K562 (cell line): ENCODE results near the gene TRIM47. TPM values are rescaled to one million over a fixed set of nuclear protein-coding genes. Genes with fewer than 3 reads are reported as not detected.

ENCODE experiments used
- ADNP ChIP-seq: fragments of 200-800 bp; sonication (Bioruptor generic); IDR thresholded peaks from 2 replicates; pipeline ENCODE4 v1.6.1; 2016; ENCODE audit warnings: missing genetic modification characterization, missing compliant biosample characterization
- CCNT2 ChIP-seq: IDR thresholded peaks from 2 replicates; pipeline ENCODE4 v1.6.1; 2011; ENCODE audit warnings: borderline replicate concordance, low read depth, mild to moderate bottlenecking, moderate library complexity, mixed read lengths, low read length; ENCODE audit not compliant: insufficient read length; ENCODE audit errors: extremely low read depth
- HNRNPL ChIP-seq: fragments of 200-400 bp; formaldehyde crosslinking; IDR thresholded peaks from 2 replicates; pipeline ENCODE4 v1.6.1; 2017; ENCODE audit warnings: low read depth, mild to moderate bottlenecking, low read length
- KLF1 ChIP-seq: fragments of 450-650 bp; IDR thresholded peaks from 2 replicates; pipeline ENCODE4 v1.6.1; 2016; ENCODE audit warnings: missing genetic modification characterization, missing compliant biosample characterization
- RBM39 ChIP-seq: fragments of 200-400 bp; formaldehyde crosslinking; optimal IDR thresholded peaks from 2 replicates; pipeline ENCODE3; 2018; ENCODE audit warnings: low read depth, low read length
- RCOR1 ChIP-seq, 2 experiments: IDR thresholded peaks; 2 replicates each; pipeline ENCODE4 v1.6.1; 2012; ENCODE audit warnings: low read depth in 2 of 2, low read length in 2 of 2, borderline replicate concordance in 1 of 2, improper control_type of control experiment in 1 of 2
- SIRT6 ChIP-seq: IDR thresholded peaks from one replicate; pipeline ENCODE4 v1.6.1; 2012; ENCODE audit warnings: low read depth, mild to moderate bottlenecking, control low read depth, inconsistent platforms, low read length, moderate library complexity
- SUPT5H ChIP-seq: fragments of 450-650 bp; IDR thresholded peaks from 2 replicates; pipeline ENCODE4 v1.6.1; 2016
- ZNF407 ChIP-seq: fragments of 450-650 bp; IDR thresholded peaks from 2 replicates; pipeline ENCODE4 v1.6.1; 2016; ENCODE audit warnings: low read depth
- ZNF668 ChIP-seq: fragments of 250-450 bp; sonication (Bioruptor Pico); IDR thresholded peaks from 2 replicates; pipeline ENCODE4 v1.8.0; 2022; ENCODE audit warnings: mild to moderate bottlenecking, inconsistent platforms
- polyA plus RNA-seq, 8 experiments: library from polyadenylated mRNA; depleted of rRNA in 4 of 8; stranded (reverse) in 5 of 8; unstranded in 3 of 8; fragments of >200 nt; fragmentation: Nextera tagmentation in 2 of 8; fragmentation: Illumina TruSeq in 1 of 8; extraction: Ambion mirVana in 2 of 8; extraction: Trizol in 1 of 8; gene quantifications; 2 replicates each; pipeline versions ENCODE4 v1.2.1 to v1.2.3, GENCODE V29; 2011 to 2014; ENCODE audit warnings: inconsistent platforms in 1 of 8, missing spikeins in 1 of 8
- total RNA-seq, 7 experiments: library from RNA; depleted of rRNA in 6 of 7; stranded (reverse); fragments of >200 nt in 6 of 7; fragmentation: Illumina TruSeq in 2 of 7; extraction: Trizol in 2 of 7; gene quantifications; 2 replicates each; pipeline versions ENCODE4 v1.2.1 to v1.2.3, GENCODE V29; 2011 to 2021; ENCODE audit warnings: low replicate concordance in 1 of 7
- TF ChIP-seq, protein P1 (sequence below): fragments of 250-450 bp; sonication (Bioruptor Pico); IDR thresholded peaks from 2 replicates; pipeline ENCODE4 v1.4.0; 2020
- TF ChIP-seq, protein P2 (sequence below): conservative IDR thresholded peaks from 2 replicates; pipeline ENCODE4 v1.6.1; 2011; ENCODE audit warnings: low read depth, mild to moderate bottlenecking, low read length; ENCODE audit not compliant: control insufficient read depth

TRIM47 gene
- total and polyA plus RNA-seq, 9 of the 15 experiments (the other 6 are each of a cell fraction or from before 2014, with no cell fraction given), result 0.56 to 6.1 (median 3.2) TPM

DNA sequence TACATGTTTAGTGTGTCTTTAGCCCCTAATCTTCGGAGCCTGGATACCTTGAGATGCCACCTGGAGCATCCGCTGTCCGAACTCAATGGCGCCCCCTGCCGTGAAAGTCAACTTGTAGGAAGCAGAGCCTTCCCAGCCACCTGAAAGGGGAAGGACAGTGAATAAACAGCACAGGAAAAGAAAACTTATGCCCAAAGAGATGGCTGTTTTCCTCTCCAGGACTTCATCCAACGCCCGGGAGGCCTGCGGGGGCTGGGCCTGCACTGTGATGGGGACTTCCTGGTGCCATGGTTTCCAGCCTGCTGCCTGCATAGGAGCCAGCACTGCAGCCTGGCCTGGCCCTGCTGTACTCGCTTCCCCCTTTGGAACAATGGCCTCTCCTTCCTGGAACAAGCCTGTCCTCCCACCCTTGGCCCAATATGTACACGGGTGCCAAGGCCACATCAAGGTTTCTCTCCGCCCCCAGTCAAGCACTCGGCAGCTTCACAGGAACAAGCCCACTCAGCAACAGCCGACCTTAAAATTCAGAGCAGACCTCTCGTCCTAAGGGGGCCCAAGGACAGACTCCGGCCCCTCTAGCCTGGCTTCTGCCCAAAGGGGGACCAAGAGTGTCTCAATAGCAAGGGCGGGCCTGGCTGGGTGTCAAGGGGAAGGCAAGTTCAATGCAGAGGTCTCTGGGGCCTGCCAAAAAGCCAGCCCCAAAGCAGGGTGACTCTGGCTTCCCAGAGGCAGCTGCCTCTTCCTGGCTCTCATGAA lies 29.7 kb downstream of the TRIM47 start (continued):
- TF ChIP-seq, protein P1, sequence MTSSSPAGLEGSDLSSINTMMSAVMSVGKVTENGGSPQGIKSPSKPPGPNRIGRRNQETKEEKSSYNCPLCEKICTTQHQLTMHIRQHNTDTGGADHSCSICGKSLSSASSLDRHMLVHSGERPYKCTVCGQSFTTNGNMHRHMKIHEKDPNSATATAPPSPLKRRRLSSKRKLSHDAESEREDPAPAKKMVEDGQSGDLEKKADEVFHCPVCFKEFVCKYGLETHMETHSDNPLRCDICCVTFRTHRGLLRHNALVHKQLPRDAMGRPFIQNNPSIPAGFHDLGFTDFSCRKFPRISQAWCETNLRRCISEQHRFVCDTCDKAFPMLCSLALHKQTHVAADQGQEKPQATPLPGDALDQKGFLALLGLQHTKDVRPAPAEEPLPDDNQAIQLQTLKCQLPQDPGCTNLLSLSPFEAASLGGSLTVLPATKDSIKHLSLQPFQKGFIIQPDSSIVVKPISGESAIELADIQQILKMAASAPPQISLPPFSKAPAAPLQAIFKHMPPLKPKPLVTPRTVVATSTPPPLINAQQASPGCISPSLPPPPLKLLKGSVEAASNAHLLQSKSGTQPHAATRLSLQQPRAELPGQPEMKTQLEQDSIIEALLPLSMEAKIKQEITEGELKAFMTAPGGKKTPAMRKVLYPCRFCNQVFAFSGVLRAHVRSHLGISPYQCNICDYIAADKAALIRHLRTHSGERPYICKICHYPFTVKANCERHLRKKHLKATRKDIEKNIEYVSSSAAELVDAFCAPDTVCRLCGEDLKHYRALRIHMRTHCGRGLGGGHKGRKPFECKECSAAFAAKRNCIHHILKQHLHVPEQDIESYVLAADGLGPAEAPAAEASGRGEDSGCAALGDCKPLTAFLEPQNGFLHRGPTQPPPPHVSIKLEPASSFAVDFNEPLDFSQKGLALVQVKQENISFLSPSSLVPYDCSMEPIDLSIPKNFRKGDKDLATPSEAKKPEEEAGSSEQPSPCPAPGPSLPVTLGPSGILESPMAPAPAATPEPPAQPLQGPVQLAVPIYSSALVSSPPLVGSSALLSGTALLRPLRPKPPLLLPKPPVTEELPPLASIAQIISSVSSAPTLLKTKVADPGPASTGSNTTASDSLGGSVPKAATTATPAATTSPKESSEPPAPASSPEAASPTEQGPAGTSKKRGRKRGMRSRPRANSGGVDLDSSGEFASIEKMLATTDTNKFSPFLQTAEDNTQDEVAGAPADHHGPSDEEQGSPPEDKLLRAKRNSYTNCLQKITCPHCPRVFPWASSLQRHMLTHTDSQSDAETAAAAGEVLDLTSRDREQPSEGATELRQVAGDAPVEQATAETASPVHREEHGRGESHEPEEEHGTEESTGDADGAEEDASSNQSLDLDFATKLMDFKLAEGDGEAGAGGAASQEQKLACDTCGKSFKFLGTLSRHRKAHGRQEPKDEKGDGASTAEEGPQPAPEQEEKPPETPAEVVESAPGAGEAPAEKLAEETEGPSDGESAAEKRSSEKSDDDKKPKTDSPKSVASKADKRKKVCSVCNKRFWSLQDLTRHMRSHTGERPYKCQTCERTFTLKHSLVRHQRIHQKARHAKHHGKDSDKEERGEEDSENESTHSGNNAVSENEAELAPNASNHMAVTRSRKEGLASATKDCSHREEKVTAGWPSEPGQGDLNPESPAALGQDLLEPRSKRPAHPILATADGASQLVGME (CRISPR knock-in tag), result no peak
- no peak for TF ChIP-seq ZNF668 (CRISPR knock-in tag)
- no peak for TF ChIP-seq RBM39
- TF ChIP-seq ZNF407, result no peak
- TF ChIP-seq, protein P2, sequence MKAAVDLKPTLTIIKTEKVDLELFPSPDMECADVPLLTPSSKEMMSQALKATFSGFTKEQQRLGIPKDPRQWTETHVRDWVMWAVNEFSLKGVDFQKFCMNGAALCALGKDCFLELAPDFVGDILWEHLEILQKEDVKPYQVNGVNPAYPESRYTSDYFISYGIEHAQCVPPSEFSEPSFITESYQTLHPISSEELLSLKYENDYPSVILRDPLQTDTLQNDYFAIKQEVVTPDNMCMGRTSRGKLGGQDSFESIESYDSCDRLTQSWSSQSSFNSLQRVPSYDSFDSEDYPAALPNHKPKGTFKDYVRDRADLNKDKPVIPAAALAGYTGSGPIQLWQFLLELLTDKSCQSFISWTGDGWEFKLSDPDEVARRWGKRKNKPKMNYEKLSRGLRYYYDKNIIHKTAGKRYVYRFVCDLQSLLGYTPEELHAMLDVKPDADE, result 0 out of 2 replicates have a peak, but pooled peaks have one; percentile 8
- TF ChIP-seq SIRT6, result no peak
- TF ChIP-seq KLF1 (tag), result no peak
- peak in 1 of 2 experiments; percentile 75; a peak in 2 of 4 replicates for TF ChIP-seq RCOR1 (IDR thresholded peaks at IDR 0.05; ENCODE audit: borderline replicate concordance in 1 of 2, low read depth in 2 of 2, low read length in 2 of 2)
- TF ChIP-seq SUPT5H, result no peak
- TF ChIP-seq ADNP (tag), result no peak
- TF ChIP-seq HNRNPL, result no peak
- TF ChIP-seq CCNT2, result no peak
